ENCODE measurements around the gene NAV1.

GRCh38 chr1:201555593-201555945 is 16.6 kb downstream of the NAV1 start:
- TF ChIP-seq, protein P1, sequence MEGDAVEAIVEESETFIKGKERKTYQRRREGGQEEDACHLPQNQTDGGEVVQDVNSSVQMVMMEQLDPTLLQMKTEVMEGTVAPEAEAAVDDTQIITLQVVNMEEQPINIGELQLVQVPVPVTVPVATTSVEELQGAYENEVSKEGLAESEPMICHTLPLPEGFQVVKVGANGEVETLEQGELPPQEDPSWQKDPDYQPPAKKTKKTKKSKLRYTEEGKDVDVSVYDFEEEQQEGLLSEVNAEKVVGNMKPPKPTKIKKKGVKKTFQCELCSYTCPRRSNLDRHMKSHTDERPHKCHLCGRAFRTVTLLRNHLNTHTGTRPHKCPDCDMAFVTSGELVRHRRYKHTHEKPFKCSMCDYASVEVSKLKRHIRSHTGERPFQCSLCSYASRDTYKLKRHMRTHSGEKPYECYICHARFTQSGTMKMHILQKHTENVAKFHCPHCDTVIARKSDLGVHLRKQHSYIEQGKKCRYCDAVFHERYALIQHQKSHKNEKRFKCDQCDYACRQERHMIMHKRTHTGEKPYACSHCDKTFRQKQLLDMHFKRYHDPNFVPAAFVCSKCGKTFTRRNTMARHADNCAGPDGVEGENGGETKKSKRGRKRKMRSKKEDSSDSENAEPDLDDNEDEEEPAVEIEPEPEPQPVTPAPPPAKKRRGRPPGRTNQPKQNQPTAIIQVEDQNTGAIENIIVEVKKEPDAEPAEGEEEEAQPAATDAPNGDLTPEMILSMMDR (IDR thresholded peaks at IDR 0.05; ENCODE audit: low read length) = no peak
- TF ChIP-seq EZH2phosphoT487 (IDR thresholded peaks at IDR 0.05; ENCODE audit: low read length) = no peak
- no peak for TF ChIP-seq EZH2 (optimal IDR thresholded peaks at IDR 0.05; ENCODE audit: low read depth, low read length)
